Activated gamma-delta T cell (primary cell): Measurements from ENCODE around the gene SLC35E2B.
"Not testable (repeated sequence)": the region's sequence is repeated elsewhere in the genome, so short reads cannot be mapped to it uniquely, and the experiment has no call there.

Source experiments
- DNase-seq: peaks from one replicate; lab custom pipeline; 2025; lab: John Stamatoyannopoulos, UW
- total RNA-seq, 2 donors: gene quantifications; one replicate each; lab custom pipeline; 2026; lab: John Stamatoyannopoulos, UW

SLC35E2B gene
- total RNA-seq: 119 to 259 reads per million in 2 donors

DNA sequence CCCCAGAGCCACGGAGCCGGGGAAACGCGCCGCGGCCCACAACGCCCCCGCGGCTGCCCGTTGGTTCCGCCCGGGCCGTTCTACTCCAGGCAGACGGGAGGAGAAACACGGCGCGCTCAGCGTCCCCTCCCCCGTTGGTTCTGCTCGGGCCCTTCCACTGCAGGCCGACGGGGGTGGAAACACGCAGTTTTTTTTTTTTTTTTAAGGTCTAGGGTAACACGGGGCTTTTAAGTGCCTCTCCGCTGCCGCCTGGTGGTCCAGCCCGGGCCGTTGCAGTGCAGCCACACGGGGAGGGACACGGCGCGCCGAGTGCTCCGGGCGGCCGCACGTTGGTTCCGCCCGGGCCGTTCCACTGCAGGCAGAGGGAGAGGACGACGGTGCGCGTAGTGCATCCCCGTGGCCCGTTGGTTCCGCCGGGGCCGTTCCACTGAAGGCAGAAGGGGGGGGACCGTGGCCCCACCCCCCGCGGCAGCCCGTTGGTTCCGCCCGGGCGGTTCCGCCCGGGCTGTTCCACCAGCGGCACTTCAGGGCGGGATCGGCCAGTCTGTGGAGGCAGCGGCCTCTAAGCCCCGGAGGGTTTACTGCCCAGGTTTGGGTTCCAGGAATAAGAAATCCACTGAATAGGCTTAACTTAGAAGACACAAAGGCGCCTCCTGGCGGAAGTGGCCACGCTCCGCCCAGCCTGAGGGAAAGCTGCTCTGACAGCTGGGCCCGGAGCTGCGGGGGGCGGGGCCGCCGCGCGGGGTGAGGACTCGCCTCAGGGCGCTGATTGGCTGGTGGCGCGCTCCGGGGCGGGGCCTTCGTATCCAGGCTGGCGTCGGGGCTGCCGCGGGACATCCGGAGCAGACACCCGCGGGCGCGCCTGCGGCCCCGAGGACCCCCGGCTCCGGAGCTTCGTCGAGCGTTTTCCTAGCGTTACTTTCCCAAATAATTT lies at the start of gene SLC35E2B:
SLC35E2B (minus strand) TSS at position 82 of the 934 bp plus-strand sequence. CDS start 16,096 bp downstream, outside the sequence.
- DNase-seq: peak; percentile 97

GRCh38 chr1:1741013-1741412 lies 48.4 kb upstream of the SLC35E2B start:
- DNase-seq: not testable (repeated sequence)

GRCh38 chr1:1738799-1739337 lies 46.3 kb upstream of the SLC35E2B start:
- not testable (repeated sequence) for DNase-seq

GRCh38 chr1:1737675-1738590 lies 45.3 kb upstream of the SLC35E2B start:
- not testable (repeated sequence) for DNase-seq

- no peak for DNase-seq
Observed at GRCh38 chr1:1732381-1732780, 39.8 kb upstream of the SLC35E2B start.

- DNase-seq: no peak
Observed at GRCh38 chr1:1730870-1731269, 38.3 kb upstream of the SLC35E2B start.

DNA sequence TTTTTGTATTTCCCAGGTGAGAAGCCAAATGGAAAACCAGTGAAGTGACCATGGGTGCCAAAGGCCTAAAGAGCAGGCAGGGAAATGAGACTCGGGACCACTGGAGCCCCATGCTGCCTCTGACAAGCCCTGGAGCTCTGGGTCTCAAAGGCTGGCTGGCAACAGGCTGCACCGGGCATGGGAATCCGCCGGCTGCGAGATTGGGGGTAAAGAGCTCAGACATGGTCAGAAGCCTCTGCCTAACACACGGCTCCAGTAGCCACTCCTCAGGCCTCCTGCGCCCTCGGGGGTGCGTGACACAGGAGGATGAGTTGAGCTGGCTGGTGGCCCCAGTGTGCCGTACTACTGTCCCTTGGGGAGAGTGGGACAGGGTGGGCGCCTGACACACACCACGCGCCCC lies 37.6 kb upstream of the SLC35E2B start:
- not testable (repeated sequence) for DNase-seq

- DNase-seq: not testable (repeated sequence)
Observed at GRCh38 chr1:1729116-1729816, 36.7 kb upstream of the SLC35E2B start.

GRCh38 chr1:1728308-1729005 lies 35.9 kb upstream of the SLC35E2B start:
- DNase-seq: not testable (repeated sequence)

DNA sequence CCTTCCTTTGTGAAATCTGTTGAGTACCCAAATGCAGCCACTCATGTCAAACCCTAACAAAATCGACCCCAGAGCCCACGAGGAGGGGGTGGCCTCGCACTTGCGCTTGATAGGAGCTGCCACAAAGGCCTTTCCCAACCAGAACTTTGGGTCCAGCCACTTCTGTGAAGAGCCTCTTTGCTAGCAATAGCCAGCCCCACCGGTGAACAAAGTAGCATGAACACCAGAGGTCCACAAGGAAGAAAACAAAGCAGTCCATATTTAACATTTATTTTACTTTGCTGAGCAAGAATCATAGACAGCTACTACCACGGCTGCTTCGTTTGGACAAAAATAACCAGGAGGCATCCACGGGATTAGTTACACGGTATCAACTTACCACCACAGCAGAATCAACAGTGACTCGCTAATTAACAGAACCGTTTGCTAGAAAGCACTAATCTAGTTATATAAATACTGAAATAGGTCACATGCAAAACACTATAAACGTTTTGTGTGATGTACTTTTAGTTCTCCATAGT lies 34.6 kb upstream of the SLC35E2B start:
- not testable (repeated sequence) for DNase-seq

GRCh38 chr1:1726088-1726487 lies 33.5 kb upstream of the SLC35E2B start:
- DNase-seq: not testable (repeated sequence)

DNA sequence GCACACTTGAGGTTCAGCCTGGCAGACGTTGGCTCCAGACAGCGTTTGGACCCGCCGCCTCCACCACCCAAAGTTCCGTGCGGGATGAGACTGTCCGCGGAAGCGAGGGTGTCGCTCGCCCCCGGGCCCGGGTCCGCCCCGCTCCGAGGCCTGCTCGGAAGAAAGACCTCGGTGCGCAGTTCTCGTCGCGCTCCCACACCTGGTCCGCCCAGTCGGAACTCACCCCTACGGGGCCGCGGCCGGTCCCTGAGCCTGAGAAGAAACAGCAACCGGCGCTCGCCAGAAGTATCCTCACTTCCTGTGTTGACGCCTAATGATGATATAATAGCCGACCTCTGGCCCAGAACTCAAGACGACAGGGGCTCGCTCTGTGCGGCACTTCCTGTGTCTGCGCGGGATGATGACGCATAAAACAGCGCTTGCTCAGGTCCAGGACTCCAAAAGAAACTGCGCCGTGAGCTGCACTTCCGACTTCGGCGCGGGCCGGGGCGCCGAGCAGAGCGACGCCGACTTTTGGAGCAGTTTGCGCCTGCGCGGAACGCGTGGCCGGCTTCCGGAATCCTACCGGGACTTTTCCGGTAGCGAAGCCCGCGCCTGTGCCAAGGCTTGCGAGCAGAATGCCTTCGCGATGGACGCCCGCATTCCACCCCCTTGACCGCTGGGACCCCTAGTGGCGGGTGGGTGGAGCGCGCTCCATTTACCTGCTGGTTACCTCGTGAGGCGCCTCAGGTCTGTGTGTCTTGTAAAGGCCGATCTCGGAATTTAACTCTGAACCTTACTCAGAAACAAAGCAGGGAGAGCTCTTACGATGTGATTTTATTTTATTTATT lies 31.7 kb upstream of the SLC35E2B start, which contains the start of gene CDK11A:
CDK11A (minus strand) TSS at position 323 of the 830 bp plus-strand sequence. CDS start 1,539 bp downstream, outside the sequence.
- peak; percentile 94 for DNase-seq

DNA sequence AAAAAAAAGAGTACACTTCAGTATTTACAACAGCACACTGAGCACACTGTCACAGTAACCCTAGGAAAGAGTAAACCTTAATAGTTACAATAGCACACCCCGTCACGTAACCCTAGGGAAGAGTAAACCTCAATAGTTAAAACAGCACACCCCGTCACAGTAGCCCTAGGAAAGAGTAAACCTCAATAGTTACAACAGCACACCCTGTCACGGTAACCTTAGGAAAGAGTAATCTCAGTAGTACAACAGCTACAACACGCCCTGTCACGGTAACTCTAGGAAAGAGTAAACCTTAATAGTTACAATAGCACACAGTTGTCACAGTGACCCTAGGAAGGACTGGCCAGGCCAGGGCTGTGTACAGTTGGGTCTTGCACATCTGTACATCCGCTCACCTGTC lies 28.6 kb upstream of the SLC35E2B start:
- no peak for DNase-seq

GRCh38 chr1:1715109-1715883 lies 22.7 kb upstream of the SLC35E2B start:
- not testable (repeated sequence) for DNase-seq

DNA sequence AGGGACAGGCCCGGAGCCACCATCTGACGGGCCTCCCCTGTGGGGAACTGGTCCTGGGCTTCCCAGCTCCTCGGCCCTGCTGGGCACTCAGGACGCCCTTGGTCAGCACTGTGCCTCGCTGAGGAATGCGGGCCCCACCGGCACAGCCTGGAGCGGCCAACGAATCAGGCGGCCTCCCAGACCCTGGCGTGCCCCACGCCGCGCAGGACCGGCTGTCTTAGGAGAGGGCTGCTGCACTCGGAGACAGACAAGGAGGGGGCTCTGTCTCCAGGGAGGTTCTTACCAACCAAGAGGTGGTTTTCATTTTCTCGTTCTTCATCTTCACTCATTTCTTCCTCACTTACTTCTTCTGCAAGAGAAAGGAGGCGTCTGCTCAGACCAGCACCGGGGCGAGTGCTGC lies 15.3 kb upstream of the SLC35E2B start:
- DNase-seq: not testable (repeated sequence)

DNA sequence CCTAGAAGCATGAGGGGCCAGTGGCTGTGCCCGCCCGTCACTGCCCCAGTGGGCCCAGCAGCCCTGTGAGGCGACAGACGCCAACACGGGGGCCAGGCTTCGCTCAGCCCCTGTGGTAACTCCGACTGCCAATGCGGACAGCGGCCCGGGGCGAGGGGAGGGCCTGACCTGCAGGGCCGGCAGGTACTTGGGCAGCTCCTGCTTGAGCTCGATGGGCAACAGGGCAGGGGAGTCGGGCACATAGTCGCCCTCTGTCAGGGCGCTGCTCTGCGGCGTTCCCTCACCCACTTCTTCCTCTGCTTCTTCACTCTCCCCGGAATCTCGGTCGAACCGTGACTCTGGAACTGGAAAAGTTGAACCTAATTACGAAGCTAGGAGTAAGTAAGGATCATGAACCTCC lies 14.6 kb upstream of the SLC35E2B start:
- DNase-seq: not testable (repeated sequence)

- DNase-seq: not testable (repeated sequence)
Observed at GRCh38 chr1:1705623-1706022, 13.0 kb upstream of the SLC35E2B start.

DNA sequence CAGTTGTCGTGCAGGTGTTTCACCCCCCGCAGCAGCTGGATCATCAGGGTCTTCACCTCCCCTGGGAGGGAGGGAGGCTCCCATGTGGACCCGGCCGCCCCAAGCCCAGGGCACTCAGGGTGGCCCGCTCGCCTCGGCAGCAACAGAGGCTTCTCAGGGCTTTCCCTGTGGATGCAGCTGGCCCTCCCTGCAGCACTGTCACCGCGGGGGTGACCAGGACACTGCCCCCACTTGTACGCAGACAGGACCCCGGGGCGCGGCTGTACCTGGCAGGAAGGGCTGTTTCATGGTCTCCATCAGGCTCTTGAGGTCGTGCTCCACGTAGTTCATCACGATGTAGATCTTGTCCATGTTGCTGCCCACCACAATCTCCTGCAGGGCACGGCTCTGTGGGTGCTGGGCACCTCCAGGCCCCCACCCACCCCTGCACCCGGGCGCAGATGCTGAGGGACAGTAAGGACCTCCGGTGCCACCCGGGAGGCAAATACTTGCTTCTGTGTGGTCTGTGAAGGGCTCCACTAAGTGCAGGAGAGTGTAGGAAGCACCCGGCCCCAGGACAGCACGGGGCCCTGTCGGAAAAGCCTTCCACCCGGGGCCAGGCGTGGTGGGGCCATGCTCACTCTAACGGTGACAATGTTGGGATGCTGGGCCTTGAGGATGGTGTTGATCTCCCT lies 11.8 kb upstream of the SLC35E2B start:
- DNase-seq: not testable (repeated sequence)
